Measurements from ENCODE around the gene KRT36.

DNA sequence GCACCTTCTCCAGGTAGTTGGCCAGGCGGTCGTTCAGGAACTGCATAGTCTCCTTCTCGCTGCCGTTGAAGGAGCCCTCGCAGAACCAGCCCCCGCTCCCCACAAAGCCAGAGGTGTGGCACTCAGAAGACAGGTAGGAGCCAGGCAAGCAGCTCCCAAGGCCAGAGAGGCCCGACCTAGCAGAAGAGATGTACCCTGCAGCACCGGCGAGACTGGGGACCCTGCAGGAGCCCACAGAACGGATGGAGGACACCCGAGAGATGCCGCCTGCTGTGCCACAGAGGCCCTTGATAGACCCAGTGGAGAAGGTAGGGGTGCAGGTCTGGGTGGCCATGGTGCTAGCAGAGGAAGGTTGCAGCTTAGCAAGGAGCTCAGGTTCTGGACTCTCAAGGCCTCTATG is at the start of gene KRT36:
- TF ChIP-seq CTBP1 (IDR thresholded peaks at IDR 0.05; ENCODE audit: borderline replicate concordance) (no peak), FOXA1 (IDR thresholded peaks at IDR 0.05) (no peak), FOXK2 (IDR thresholded peaks at IDR 0.05) (no peak), BHLHE40 (IDR thresholded peaks at IDR 0.05; ENCODE audit: borderline replicate concordance) (no peak), ELF4 (IDR thresholded peaks at IDR 0.05) (no peak), ARNT (IDR thresholded peaks at IDR 0.05) (no peak), HDGF (IDR thresholded peaks at IDR 0.05; ENCODE audit: borderline replicate concordance) (no peak), SUZ12 (IDR thresholded peaks at IDR 0.05) (no peak), TARDBP (IDR thresholded peaks at IDR 0.05) (no peak)
